HG03060 (cell line): ENCODE measurements around the gene TIMMDC1.
"Not testable (repeated sequence)": the region's sequence is repeated elsewhere in the genome, so short reads cannot be mapped to it uniquely, and the experiment has no call there.

Experiments
- ATAC-seq: cut with Tn5 transposase; IDR thresholded peaks from one replicate; pipeline ENCODE4 v1.9.1; 2021; ENCODE audit warnings: low read depth, moderate number of reproducible peaks; ENCODE audit not compliant: unreplicated experiment

TIMMDC1 gene

DNA sequence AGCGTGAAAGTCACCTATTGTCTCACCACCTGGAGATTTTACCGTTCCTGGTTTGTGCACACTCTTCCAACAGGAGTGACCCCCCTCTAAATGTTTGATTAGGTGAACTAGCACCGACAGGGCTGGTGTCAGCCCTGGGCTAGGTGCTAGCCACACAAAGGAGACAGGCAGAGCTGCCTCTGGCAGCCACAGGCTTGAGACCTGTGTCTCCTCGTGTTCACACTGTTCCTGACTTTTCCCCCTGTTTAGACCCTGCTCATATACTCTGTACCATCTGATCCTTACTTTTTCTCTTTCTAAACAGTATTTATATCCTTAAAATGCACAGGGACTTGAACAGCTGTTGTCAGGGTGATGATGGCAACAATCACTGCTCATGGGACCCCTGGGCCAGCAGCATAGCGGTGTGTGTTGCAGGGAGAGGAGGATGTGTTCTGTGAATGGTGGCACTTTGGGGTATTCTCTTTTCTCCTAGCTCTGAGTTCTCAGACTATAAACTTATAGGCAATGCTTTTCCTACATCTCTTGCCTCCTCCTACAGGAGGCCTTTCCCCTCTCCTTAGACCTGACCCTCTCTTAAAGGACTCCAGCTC, 55.6 kb downstream of the TIMMDC1 start:
- ATAC-seq: no peak

DNA sequence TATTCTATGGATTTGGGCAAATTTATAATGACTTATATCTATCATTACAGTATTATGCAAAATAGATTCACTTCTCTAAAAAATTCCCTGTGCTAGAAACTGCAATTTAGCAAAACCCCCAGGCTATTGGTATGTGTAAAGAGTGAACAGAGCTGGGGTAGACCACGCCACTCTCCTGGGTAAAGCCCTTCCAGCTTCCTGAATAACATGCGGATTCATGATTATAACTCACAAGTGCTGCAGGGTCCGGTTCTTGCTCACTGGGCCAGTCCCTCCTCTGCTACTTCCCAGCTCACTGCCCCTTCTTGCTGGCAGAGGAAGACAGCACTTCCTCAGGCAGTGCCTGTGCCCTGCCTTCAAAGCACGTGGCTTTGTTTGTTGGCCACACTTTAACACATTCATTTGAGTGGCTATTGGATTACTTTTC, 57.0 kb downstream of the TIMMDC1 start:
- ATAC-seq: no peak

GRCh38 chr3:119555929-119556328, 57.6 kb downstream of the TIMMDC1 start:
- ATAC-seq: no peak

- ATAC-seq: no peak
These were observed 59.0 kb downstream of the TIMMDC1 start for GRCh38 chr3:119557192-119557876.

- ATAC-seq: no peak
These were observed 59.5 kb downstream of the TIMMDC1 start for GRCh38 chr3:119557877-119558269.

- no peak for ATAC-seq
These were observed 60.4 kb downstream of the TIMMDC1 start for GRCh38 chr3:119558626-119559317.

DNA sequence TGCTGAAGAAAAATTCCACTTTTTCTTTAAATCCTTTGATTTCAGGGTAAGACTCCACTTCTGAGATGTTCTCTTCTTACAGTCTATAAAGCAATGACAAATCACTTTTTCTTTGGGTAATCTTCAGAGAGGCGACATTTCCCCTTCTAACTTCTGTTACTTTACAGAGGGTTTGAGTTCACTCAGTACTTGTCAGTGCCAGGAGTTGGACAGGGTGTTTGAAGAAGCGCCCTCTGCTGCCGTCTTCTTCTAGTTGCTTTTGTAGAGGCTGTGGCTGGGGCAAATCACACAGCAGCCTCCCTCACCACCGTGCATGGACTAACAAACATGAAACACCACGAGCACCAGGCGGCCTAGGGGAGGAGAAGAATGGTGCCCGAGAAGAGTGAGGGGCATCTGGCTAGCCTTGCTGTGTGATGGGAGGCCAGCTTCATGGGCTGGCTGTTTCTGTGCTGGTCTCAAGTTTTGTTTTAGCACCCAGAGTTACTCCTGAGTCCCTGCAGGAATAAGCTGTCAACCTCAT, 61.2 kb downstream of the TIMMDC1 start, which contains the start of gene CD80:
Gene CD80, minus strand, starts transcription at position 174 of the 523 bp plus-strand sequence. CDS start 1,886 bp downstream, outside the sequence.
- ATAC-seq: peak; percentile 34

GRCh38 chr3:119560160-119560559, 61.8 kb downstream of the TIMMDC1 start:
- no peak for ATAC-seq

GRCh38 chr3:119562307-119562961, 64.1 kb downstream of the TIMMDC1 start:
- peak; percentile 59 for ATAC-seq

- ATAC-seq: not testable (repeated sequence)
These were observed 65.0 kb downstream of the TIMMDC1 start for GRCh38 chr3:119563334-119563733.

DNA sequence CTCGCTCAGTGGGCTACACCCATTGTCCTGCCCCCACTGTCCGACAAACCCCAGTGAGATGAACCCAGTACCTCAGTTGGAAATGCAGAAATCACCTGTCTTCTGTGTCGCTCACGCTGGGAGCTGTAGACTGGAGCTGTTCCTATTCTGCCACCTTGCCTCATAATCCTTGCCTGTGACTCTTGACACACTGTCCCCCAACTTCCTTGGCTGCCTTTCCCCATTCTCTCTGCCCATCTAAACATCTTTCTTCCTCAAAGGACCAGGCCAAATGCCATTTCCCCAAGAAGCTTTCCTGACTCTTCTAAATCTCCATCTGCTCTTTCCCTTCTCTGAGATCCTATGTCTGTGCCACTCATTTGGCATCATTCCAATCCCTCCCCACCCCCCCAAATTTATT, 70.8 kb downstream of the TIMMDC1 start:
- no peak for ATAC-seq

DNA sequence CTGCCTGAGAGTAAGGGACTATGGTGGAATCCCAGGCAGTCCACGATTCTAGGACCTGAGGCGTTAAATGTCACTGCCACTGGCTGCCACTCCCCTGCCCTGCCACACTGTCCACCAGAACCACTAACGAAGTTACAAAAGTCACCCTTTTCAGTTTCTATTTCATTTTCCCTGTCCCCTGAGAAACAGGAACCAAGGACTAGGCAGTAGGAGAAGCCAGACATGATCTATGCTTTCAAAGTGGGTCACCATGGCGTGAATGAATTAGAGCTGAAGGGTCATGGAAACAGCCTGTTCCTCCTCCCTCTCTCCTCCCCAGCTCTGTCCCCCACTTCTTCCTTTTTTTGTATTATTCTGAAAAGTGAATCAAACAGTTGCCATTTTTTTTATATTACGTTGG, 71.9 kb downstream of the TIMMDC1 start:
- ATAC-seq: no peak

DNA sequence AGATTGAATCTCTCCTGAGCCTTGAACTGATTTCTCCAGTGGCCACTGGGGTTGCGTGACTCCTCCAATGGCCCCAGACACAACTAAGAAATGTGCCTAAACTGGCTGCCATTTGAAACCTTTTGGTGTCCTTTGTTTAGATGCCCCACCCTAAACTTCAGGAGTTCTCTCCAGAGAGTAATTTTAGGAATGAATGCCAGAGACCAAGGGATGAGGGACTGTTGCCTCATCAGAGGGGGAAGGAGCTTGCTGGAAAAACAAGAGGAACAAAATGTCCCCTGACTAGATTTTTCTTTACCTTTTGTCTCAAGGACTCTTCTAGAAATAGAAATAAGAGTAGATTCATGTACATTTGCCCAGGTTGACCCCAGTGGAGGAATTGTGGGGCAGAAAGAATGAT, 72.9 kb downstream of the TIMMDC1 start:
- ATAC-seq: no peak

- no peak for ATAC-seq
These were observed 73.3 kb downstream of the TIMMDC1 start for GRCh38 chr3:119571688-119572087.
